C4-2B (cell line): ENCODE data around the gene CMIP.

Experiments used
- CTCF ChIP-seq: fragments of 450-650 bp; conservative IDR thresholded peaks from 2 replicates; pipeline ENCODE4 v1.5.1; 2017; ENCODE audit warnings: mild to moderate bottlenecking
- ZFX ChIP-seq: fragments of 450-650 bp; IDR thresholded peaks from 2 replicates; pipeline ENCODE4 v1.6.1; 2017

- TF ChIP-seq CTCF (peak; percentile 63), ZFX (no peak)
These were observed 15.5 kb upstream of the CMIP start for GRCh38 chr16:81429045-81429521.
